ENCODE data around the gene PVR.
"Not testable (repeated sequence)": the region's sequence is repeated elsewhere in the genome, so short reads cannot be mapped to it uniquely, and the experiment has no call there.

PVR gene

DNA sequence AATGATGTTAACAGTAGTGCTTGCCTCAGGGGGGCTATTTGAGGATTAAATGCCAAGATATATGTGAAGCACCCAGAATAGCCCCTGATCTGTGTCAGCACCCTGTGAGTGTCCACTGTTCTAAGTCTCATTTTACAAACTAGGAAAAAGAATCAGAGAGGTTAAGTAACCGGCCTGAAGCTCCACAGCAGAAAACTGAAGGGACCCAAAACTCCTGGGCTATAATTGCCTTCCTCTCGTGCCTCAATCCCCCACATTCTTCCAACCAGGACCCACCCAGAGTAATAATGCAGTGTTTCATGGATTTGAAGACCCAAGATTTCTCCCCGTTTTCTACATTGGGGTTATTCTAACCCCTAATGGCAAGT, 2.3 kb downstream of the PVR start:
- no peak for DNase-seq

GRCh38 chr19:44647144-44647543, 3.4 kb downstream of the PVR start:
- no peak for DNase-seq

- DNase-seq: no peak
These were observed 5.0 kb downstream of the PVR start for GRCh38 chr19:44648631-44649251.

DNA sequence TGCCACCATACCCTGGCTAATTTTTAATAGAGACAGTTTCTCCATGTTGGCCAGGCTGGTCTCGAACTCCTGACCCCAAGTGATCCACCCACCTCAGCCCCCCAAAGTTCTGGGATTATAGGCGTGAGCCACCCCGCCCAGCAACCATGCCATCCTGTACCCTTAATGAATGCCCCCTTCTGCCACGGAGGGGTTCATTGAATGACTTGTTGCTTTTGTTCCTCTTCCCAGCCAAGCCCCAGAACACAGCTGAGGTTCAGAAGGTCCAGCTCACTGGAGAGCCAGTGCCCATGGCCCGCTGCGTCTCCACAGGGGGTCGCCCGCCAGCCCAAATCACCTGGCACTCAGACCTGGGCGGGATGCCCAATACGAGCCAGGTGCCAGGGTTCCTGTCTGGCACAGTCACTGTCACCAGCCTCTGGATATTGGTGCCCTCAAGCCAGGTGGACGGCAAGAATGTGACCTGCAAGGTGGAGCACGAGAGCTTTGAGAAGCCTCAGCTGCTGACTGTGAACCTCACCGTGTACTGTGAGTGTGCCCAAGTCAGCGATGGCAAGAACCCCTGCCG, 6.0 kb downstream of the PVR start:
- no peak for DNase-seq

- no peak for DNase-seq
These were observed 9.6 kb downstream of the PVR start for GRCh38 chr19:44653343-44653742.

GRCh38 chr19:44653977-44654774, 10.5 kb downstream of the PVR start:
- no peak for DNase-seq

- no peak for DNase-seq
These were observed 13.7 kb downstream of the PVR start for GRCh38 chr19:44657211-44657921.

- DNase-seq: no peak
These were observed 14.5 kb downstream of the PVR start for GRCh38 chr19:44658069-44658733.

DNA sequence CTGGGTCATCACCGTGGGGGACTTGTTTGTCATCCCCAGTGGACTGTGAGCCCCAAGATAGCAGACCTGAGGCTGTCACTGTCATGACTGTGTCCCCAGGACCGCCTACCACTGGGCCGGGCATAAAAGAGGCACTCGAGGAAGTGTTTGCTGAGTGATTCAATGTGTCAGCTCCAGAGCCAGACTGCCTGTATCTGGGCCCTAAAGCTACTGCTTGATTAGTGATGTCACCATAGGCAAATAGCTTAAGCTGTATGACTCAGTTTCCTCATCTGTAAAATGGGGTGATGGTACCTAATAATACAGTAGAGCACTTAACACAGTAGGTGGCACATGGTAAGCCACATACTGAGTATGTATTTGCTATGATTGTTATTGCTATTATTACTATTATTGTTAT, 16.4 kb downstream of the PVR start:
- DNase-seq: no peak

DNA sequence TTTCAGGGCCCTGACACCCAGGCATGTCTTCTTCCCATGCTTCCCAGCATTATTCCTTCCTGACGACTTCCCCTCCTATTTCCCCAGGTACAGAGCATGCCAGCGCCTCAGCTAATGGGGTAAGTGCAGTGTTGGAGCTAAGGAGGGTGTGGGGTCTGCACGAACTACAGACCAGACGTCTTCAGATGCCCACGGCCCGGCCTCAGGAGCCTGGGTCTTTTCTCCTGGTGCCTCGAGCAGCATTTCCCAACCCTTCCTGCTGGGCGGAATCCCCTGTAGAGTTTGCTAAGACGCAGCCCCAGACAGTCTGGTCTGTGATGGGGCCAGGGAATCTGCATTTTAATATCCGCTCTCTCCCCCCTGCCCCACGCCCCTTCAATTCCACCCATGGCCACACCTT, 17.5 kb downstream of the PVR start:
- DNase-seq: no peak

DNA sequence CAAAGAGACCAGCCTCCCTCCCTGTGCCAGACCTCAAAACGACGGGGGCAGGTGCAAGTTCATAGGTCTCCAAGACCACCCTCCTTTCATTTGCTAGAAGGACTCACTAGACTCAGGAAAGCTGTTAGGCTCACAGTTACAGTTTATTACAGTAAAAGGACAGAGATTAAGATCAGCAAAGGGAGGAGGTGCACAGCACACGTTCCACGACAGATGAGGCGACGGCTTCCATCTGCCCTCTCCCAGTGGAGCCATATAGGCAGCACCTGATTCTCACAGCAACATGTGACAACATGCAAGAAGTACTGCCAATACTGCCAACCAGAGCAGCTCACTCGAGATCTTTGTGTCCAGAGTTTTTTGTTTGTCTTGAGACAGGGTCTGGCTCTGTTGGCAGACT, 18.2 kb downstream of the PVR start:
- DNase-seq: no peak

DNA sequence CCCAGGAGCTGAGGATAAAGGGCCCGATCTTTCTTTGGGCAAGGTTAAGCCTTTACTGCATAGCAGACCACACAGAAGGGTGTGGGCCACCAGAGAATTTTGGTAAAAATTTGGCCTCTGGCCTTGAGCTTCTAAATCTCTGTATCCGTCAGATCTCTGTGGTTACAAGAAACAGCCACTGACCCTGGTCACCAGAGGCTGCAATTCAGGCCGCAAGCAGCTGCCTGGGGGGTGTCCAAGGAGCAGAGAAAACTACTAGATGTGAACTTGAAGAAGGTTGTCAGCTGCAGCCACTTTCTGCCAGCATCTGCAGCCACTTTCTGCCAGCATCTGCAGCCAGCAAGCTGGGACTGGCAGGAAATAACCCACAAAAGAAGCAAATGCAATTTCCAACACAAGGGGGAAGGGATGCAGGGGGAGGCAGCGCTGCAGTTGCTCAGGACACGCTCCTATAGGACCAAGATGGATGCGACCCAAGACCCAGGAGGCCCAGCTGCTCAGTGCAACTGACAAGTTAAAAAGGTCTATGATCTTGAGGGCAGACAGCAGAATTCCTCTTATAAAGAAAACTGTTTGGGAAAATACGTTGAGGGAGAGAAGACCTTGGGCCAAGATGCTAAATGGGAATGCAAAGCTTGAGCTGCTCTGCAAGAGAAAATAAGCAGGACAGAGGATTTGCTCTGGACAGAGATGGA, 19.1 kb downstream of the PVR start:
- no peak for DNase-seq

DNA sequence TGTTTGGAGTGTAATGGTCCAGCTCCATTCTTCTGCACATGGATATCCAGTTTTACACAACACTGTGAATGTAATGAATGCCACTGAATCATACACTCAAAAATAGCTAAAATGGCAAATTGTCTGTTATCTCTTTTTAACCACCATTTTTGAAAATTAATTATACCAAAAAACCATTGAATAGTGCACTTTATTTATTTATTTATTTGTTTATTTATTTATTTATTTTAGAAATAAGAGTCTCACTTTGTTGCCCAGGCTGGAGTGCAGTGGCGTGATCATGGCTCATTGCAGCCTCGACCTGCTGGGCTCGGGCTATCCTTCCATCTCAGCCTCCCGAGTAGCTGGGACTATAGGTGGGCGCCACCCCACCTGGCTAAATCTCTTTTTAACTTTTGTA, 20.3 kb downstream of the PVR start:
- no peak for DNase-seq

DNA sequence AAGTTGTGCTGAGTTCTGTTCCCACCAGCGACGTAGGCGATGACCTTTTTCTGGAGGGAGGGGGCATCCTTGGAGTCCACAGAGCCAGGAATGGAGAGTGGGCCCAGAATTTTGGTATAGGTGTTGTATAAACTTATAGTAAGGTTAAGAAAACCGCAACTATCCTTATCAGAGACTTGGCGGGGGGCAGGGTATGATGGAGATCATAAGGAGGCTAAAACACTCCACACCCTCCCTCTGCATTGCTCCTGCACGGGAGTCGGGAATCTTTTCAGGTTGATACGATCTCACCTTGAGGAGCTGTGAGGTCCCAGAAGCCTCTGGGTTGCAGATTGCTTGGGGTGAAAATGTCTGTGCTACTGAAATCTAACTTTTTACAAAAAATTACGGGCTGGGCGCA, 21.3 kb downstream of the PVR start:
- no peak for DNase-seq

GRCh38 chr19:44666852-44667556, 23.3 kb downstream of the PVR start:
- no peak for DNase-seq

DNA sequence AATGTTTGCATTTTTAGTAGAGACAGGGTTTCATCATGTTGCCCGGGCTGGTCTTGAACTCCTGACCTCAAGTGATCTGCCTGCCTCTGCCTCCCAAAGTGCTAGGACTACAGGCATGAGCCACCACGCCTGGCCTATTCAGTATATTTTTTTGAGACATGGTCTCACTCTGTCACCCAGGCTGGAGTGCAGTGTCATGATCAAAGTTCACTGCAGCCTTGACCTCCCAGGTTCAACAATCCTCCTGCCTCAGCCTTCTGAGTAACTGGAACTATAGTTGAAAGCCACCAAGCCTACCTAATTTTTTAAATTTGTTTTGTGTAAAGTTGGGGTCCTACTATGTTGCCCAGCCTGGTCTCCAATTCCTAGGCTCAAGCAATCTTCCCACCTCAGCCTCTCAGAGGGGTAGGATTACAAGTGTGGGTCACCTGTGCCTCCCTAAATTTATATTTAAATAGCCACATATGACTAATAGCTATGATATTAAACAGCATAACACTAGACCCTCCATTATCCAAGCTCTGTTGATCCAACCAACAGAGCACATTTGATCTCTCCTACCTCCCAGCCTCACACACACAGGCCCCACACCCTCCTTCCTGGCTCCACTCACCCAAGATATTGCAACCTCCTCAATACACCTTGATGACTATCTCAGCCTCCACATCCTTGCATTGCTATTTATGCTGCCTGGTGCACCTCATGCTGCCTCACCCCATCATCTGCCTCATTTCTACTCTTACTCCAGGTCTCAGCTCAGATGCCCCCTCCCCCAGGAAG, 25.5 kb downstream of the PVR start:
- DNase-seq: no peak

DNA sequence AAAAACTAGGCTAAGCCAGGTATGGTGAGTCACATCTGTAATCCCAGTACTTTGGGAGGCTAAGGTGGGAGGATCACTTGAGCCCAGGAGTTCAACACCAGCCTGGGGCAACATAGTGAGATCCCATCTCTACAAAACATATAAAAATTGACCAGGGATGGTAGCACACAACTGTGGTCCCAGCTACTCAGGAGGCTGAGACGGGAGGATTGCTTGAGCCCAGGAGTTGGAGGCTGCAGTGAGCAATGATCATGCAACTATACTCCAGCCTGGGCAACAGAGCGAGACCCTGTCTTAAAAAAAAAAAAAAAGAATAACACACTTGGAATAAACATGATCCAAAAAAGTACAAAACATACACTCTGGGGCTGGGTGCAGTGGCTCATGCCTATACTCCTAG, 26.3 kb downstream of the PVR start:
- DNase-seq: not testable (repeated sequence)

DNA sequence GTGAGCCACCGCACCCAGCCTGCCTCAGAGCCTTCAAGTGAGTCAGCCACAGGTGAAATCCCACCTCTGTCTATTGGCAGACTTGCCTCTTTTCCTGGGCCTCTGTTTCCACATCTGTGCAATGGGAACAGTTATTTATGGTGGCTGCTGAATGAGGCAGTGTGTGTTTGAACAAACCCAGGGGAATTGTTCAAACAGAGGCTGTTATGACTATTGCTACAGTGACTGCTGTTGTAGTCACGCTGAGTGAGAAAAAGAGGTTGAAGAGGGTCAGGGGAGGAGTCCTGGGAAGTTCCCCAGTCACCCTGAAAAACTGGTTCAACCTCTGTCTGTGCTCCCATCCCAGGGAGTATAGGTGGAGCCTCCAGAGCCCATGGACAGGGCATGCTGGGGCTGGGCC, 27.7 kb downstream of the PVR start, which contains the start of gene CEACAM19:
Gene CEACAM19, plus strand, starts transcription at position 83 of the 400 bp plus-strand sequence. CDS start 450 bp downstream, outside the sequence.
- no peak for DNase-seq

GRCh38 chr19:44672226-44672625, 28.5 kb downstream of the PVR start:
- DNase-seq: no peak

GRCh38 chr19:44673510-44673909, 29.8 kb downstream of the PVR start:
- no peak for DNase-seq

GRCh38 chr19:44675521-44675920, 31.8 kb downstream of the PVR start:
- no peak for DNase-seq
